SU-DHL-6 (cell line): ENCODE measurements around the gene SLC51B.
A peak's percentile ranks its signal among the peaks of the same experiment; 100 is the strongest.

Experiments used
- H2AFZ ChIP-seq: fragments of 200-600 bp; sonication (generic); 2 replicates; pipeline ENCODE4 v1.6.1; 2014; ENCODE audit warnings: low read depth, mild to moderate bottlenecking, moderate library complexity, mixed read lengths, antibody characterized with exemption, low read length; ENCODE audit not compliant: severe bottlenecking
- H3F3A ChIP-seq: fragments of 200-600 bp; shearing (Covaris generic); 2 replicates; pipeline ENCODE4 v1.6.0; 2016; ENCODE audit warnings: antibody characterized with exemption, mild to moderate bottlenecking; ENCODE audit not compliant: insufficient read depth
- H3K27ac ChIP-seq: fragments of 200-600 bp; sonication (generic); 2 replicates; pipeline ENCODE4 v1.5.1; 2016; ENCODE audit warnings: low read depth, mild to moderate bottlenecking, low read length, moderate library complexity, mixed read lengths
- H3K27me3 ChIP-seq: fragments of 200-600 bp; sonication (generic), shearing (Covaris generic); 2 replicates; pipeline ENCODE4 v1.6.0; 2014; ENCODE audit warnings: mild to moderate bottlenecking, low read length
- H3K36me3 ChIP-seq: fragments of 200-600 bp; sonication (generic); 2 replicates; pipeline ENCODE4 v1.6.1; 2014; ENCODE audit warnings: mild to moderate bottlenecking, low read length, mixed read lengths
- H3K4me2 ChIP-seq: fragments of 300-600, 200-600 bp; shearing (Covaris generic), sonication (generic); 2 replicates; pipeline ENCODE4 v1.6.0; 2014; ENCODE audit warnings: low read length, low read depth, mild to moderate bottlenecking; ENCODE audit not compliant: poor library complexity, severe bottlenecking
- H3K4me3 ChIP-seq: fragments of 200-600 bp; sonication (generic); 2 replicates; pipeline ENCODE4 v1.5.1; 2014; ENCODE audit warnings: antibody characterized with exemption, low read length, mild to moderate bottlenecking, mixed read lengths; ENCODE audit not compliant: insufficient read depth, poor library complexity, severe bottlenecking
- H3K79me2 ChIP-seq: fragments of 200-600 bp; sonication (generic); 2 replicates; pipeline ENCODE4 v1.6.1; 2014; ENCODE audit warnings: mild to moderate bottlenecking, low read length, moderate library complexity; ENCODE audit not compliant: insufficient read depth
- H3K9ac ChIP-seq: fragments of 200-600 bp; sonication (generic); 2 replicates; pipeline ENCODE4 v1.7.0; 2014; ENCODE audit warnings: mild to moderate bottlenecking, low read length
- H3K9me2 ChIP-seq: fragments of 200-600 bp; sonication (generic); replicated peaks from 2 replicates; pipeline ENCODE4 v1.6.1; 2014; ENCODE audit warnings: low read length; ENCODE audit not compliant: insufficient read depth
- H3K9me3 ChIP-seq: fragments of 200-600 bp; sonication (generic); 2 replicates; pipeline ENCODE4 v1.6.1; 2014; ENCODE audit warnings: low read length, mixed read lengths; ENCODE audit not compliant: insufficient read depth
- H4K20me1 ChIP-seq: fragments of 200-600 bp; sonication (generic); 2 replicates; pipeline ENCODE4 v1.6.1; 2014; ENCODE audit warnings: low read depth, mild to moderate bottlenecking, antibody characterized with exemption, low read length, moderate library complexity, mixed read lengths
- EZH2phosphoT487 ChIP-seq: fragments of 200-600 bp; sonication (generic), shearing (Covaris generic); conservative IDR thresholded peaks from 2 replicates; pipeline ENCODE4 v1.6.1; 2018; ENCODE audit warnings: mild to moderate bottlenecking, antibody characterized with exemption, low read length, moderate library complexity, mixed read lengths
- TF ChIP-seq, protein P1 (sequence below): fragments of 200-600 bp; sonication (generic); IDR thresholded peaks from one replicate; pipeline ENCODE4 v1.5.1; 2017; ENCODE audit warnings: antibody characterized with exemption, mild to moderate bottlenecking, low read length, moderate library complexity; ENCODE audit not compliant: insufficient read depth, poor library complexity, severe bottlenecking

Gene SLC51B

GRCh38 chr15:65049418-65049840 is 4.2 kb downstream of the SLC51B start:
- Histone ChIP-seq H3K27me3 (no peaks in the 10 kb centered on the region), H3K27ac (no peak overlapping the region), H3F3A (no peaks in the 10 kb centered on the region), H3K4me3 (no peak overlapping the region), H3K4me2 (peak overlapping the region; percentile 56), H3K36me3 (no peaks in the 10 kb centered on the region), H2AFZ (no peak overlapping the region), H4K20me1 (no peaks in the 10 kb centered on the region), H3K9ac (no peak overlapping the region), H3K9me3 (no peaks in the 10 kb centered on the region), H3K9me2 (no peaks in the 10 kb centered on the region), H3K79me2 (no peaks in the 10 kb centered on the region)
- no peak for TF ChIP-seq EZH2phosphoT487
- TF ChIP-seq, protein P1, sequence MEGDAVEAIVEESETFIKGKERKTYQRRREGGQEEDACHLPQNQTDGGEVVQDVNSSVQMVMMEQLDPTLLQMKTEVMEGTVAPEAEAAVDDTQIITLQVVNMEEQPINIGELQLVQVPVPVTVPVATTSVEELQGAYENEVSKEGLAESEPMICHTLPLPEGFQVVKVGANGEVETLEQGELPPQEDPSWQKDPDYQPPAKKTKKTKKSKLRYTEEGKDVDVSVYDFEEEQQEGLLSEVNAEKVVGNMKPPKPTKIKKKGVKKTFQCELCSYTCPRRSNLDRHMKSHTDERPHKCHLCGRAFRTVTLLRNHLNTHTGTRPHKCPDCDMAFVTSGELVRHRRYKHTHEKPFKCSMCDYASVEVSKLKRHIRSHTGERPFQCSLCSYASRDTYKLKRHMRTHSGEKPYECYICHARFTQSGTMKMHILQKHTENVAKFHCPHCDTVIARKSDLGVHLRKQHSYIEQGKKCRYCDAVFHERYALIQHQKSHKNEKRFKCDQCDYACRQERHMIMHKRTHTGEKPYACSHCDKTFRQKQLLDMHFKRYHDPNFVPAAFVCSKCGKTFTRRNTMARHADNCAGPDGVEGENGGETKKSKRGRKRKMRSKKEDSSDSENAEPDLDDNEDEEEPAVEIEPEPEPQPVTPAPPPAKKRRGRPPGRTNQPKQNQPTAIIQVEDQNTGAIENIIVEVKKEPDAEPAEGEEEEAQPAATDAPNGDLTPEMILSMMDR, result no peak

DNA sequence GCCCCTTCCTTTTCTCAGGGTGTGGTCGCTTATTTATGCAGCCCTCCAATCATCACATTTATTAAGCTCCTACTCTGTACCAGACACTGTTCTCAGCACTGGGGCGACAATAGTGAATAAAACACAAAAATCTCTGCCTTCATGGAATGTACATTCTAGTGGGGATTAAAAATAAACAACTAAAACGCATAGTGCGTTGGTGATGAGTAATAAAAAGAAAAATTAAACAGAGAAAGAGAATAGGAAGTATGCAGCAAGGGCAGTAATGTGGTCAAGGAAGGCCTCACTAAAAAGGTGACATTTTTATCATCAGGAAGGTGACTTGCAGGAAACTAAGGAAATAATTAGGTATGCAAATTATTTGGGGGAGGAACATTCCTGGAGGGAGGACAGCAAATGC is 5.1 kb downstream of the SLC51B start:
- H3K4me3 ChIP-seq, result no peak overlapping the region

GRCh38 chr15:65051266-65051665 is 6.1 kb downstream of the SLC51B start:
- H3F3A ChIP-seq, result no peaks in the 10 kb centered on the region
- no peak overlapping the region for H2AFZ ChIP-seq
- H3K36me3 ChIP-seq, result no peaks in the 10 kb centered on the region
- no peaks in the 10 kb centered on the region for H3K9me3 ChIP-seq
- no peaks in the 10 kb centered on the region for H4K20me1 ChIP-seq
- H3K9ac ChIP-seq, result no peak overlapping the region
- H3K4me3 ChIP-seq, result no peak overlapping the region
- H3K79me2 ChIP-seq, result no peaks in the 10 kb centered on the region
- H3K27ac ChIP-seq, result no peak overlapping the region
- H3K4me2 ChIP-seq, result no peak overlapping the region
- TF ChIP-seq, protein P1, result no peak
- no peak for TF ChIP-seq EZH2phosphoT487
- H3K27me3 ChIP-seq, result no peaks in the 10 kb centered on the region
- no peaks in the 10 kb centered on the region for H3K9me2 ChIP-seq

More for the DNA sequence above, 5.1 kb downstream of the SLC51B start:
- Histone ChIP-seq H3K9ac (no peak overlapping the region), H3K27me3 (no peaks in the 10 kb centered on the region), H3K4me2 (no peak overlapping the region), H3K79me2 (no peaks in the 10 kb centered on the region), H2AFZ (no peak overlapping the region), H4K20me1 (no peaks in the 10 kb centered on the region), H3K27ac (no peak overlapping the region), H3K9me3 (no peaks in the 10 kb centered on the region), H3K9me2 (no peaks in the 10 kb centered on the region), H3F3A (no peaks in the 10 kb centered on the region), H3K36me3 (no peaks in the 10 kb centered on the region)
- no peak for TF ChIP-seq EZH2phosphoT487
- TF ChIP-seq, protein P1, result no peak

GRCh38 chr15:65052956-65053355 is 7.8 kb downstream of the SLC51B start:
- Histone ChIP-seq H3K9ac (no peak overlapping the region), H3K9me3 (no peaks in the 10 kb centered on the region), H3K27ac (no peak overlapping the region), H3F3A (no peaks in the 10 kb centered on the region), H3K79me2 (no peaks in the 10 kb centered on the region), H3K27me3 (no peaks in the 10 kb centered on the region), H2AFZ (no peak overlapping the region), H3K4me3 (no peak overlapping the region), H3K36me3 (no peaks in the 10 kb centered on the region), H3K4me2 (no peak overlapping the region), H3K9me2 (no peaks in the 10 kb centered on the region), H4K20me1 (no peaks in the 10 kb centered on the region)
- TF ChIP-seq EZH2phosphoT487, result no peak
- TF ChIP-seq, protein P1, result no peak
